K562 (cell line): ENCODE data around the gene NEMP1. TPM values are rescaled to one million over a fixed set of nuclear protein-coding genes. Genes with fewer than 3 reads are reported as not detected.

Experiments used
- HMGN3 ChIP-seq: IDR thresholded peaks from 2 replicates; pipeline ENCODE4 v1.6.1; 2011; ENCODE audit warnings: borderline replicate concordance, low read depth, mild to moderate bottlenecking, mixed read lengths, low read length; ENCODE audit not compliant: insufficient read length; ENCODE audit errors: extremely low read depth
- POLR3G ChIP-seq: IDR thresholded peaks from 2 replicates; pipeline ENCODE4 v1.6.1; 2011; ENCODE audit not compliant: insufficient read length, insufficient replicate concordance; ENCODE audit errors: extremely low read depth
- RNF2 ChIP-seq: sonication (generic); IDR thresholded peaks from 2 replicates; pipeline ENCODE4 v1.6.1; 2016
- ZBTB7A ChIP-seq: IDR thresholded peaks from 2 replicates; pipeline ENCODE4 v1.6.1; 2011; ENCODE audit warnings: low read depth, mild to moderate bottlenecking, low read length, moderate library complexity, borderline replicate concordance; ENCODE audit not compliant: control insufficient read depth
- ZNF444 ChIP-seq: fragments of 250-450 bp; sonication (Bioruptor Pico); IDR thresholded peaks from 2 replicates; pipeline ENCODE4 v1.4.0; 2020; ENCODE audit warnings: mild to moderate bottlenecking, moderate library complexity
- polyA plus RNA-seq, 8 experiments: library from polyadenylated mRNA; depleted of rRNA in 4 of 8; stranded (reverse) in 5 of 8; unstranded in 3 of 8; fragments of >200 nt; fragmentation: Nextera tagmentation in 2 of 8; fragmentation: Illumina TruSeq in 1 of 8; extraction: Ambion mirVana in 2 of 8; extraction: Trizol in 1 of 8; gene quantifications; 2 replicates each; pipeline versions ENCODE4 v1.2.1 to v1.2.3, GENCODE V29; 2011 to 2014; ENCODE audit warnings: inconsistent platforms in 1 of 8, missing spikeins in 1 of 8
- total RNA-seq, 7 experiments: library from RNA; depleted of rRNA in 6 of 7; stranded (reverse); fragments of >200 nt in 6 of 7; fragmentation: Illumina TruSeq in 2 of 7; extraction: Trizol in 2 of 7; gene quantifications; 2 replicates each; pipeline versions ENCODE4 v1.2.1 to v1.2.3, GENCODE V29; 2011 to 2021; ENCODE audit warnings: low replicate concordance in 1 of 7
- TF ChIP-seq, protein P1 (sequence below): fragments of 250-450 bp; sonication (Bioruptor Pico); IDR thresholded peaks from 2 replicates; pipeline ENCODE4 v1.9.0; 2021; ENCODE audit warnings: mild to moderate bottlenecking, inconsistent platforms
- TF ChIP-seq, protein P2 (sequence below): fragments of 450-650 bp; formaldehyde crosslinking; IDR thresholded peaks from 2 replicates; pipeline ENCODE4 v1.4.0; 2022; ENCODE audit warnings: missing genetic modification characterization
- TF ChIP-seq, protein P3 (sequence below): fragments of 200-800 bp; sonication (Bioruptor generic); IDR thresholded peaks from 2 replicates; pipeline ENCODE4 v1.6.1; 2017; ENCODE audit warnings: missing genetic modification characterization, missing compliant biosample characterization
- TF ChIP-seq, protein P4 (sequence below), 2 experiments: IDR thresholded peaks; 2 replicates each; pipeline ENCODE4 v1.6.1; 2011; ENCODE audit warnings: borderline replicate concordance in 1 of 2, control low read depth in 1 of 2, low read depth in 1 of 2, low read length in 1 of 2, mild to moderate bottlenecking in 1 of 2, mixed read lengths in 1 of 2, moderate library complexity in 1 of 2; ENCODE audit not compliant: insufficient read depth in 1 of 2, insufficient read length in 1 of 2, poor library complexity in 1 of 2, severe bottlenecking in 1 of 2; ENCODE audit errors: extremely low read depth in 1 of 2
- TF ChIP-seq, protein P5 (sequence below): sonication (generic); formaldehyde crosslinking; IDR thresholded peaks from 2 replicates; pipeline ENCODE4 v1.8.0; 2022; ENCODE audit warnings: missing genetic modification reagents, mild to moderate bottlenecking, borderline replicate concordance
- TF ChIP-seq, protein P6 (sequence below), 2 experiments: IDR thresholded peaks in 1 of 2; conservative IDR thresholded peaks in 1 of 2; 2 replicates each; pipeline ENCODE4 v1.6.1; 2016; ENCODE audit warnings: low read depth in 2 of 2, mild to moderate bottlenecking in 1 of 2, missing compliant biosample characterization in 1 of 2, missing genetic modification characterization in 1 of 2, moderate library complexity in 1 of 2
- TF ChIP-seq, protein P7 (sequence below), 2 experiments: fragments of 450-650 bp; conservative IDR thresholded peaks; 2 replicates each; pipeline ENCODE4 v1.6.1; 2017; ENCODE audit warnings: mild to moderate bottlenecking in 2 of 2, moderate library complexity in 2 of 2

The NEMP1 gene
- total and polyA plus RNA-seq, 9 of the 15 experiments (the other 6 are each of a cell fraction or from before 2014, with no cell fraction given), result 9.5 to 82.2 (median 41.2) TPM

DNA sequence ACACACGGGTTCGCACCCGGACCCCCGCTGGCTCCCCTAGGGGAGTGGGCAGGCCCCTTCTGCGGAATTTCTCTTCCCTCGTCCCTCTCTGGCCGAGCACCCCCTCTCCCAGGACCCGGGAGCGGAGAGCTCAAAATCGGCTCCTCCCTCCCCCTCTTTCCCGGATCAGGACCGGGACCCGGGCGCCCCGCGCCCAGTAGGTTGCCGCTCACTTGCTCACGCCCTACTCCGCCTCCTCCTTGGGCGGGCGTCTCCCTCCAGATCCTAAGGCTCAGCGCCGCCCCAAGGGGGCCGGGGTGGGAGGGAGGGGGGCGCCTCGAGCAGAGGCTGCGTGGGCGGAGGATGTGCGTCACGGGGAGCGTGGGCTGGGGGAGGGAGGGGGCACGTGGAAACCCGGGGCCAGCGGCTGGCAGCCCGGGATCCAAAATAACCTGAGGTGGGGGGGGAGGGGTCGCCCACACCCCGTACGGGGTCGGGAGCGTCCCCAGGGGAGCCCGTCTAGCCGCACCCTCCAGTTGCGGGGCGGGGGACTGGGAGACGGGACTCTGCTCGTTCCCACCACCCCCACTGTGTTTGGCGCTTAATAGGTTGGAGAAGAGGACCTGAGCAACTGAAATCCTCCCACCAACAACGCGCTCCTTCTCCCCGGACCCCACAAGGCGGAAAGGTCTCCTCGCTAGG is 8.6 kb upstream of the NEMP1 start (continued):
- TF ChIP-seq, protein P1, sequence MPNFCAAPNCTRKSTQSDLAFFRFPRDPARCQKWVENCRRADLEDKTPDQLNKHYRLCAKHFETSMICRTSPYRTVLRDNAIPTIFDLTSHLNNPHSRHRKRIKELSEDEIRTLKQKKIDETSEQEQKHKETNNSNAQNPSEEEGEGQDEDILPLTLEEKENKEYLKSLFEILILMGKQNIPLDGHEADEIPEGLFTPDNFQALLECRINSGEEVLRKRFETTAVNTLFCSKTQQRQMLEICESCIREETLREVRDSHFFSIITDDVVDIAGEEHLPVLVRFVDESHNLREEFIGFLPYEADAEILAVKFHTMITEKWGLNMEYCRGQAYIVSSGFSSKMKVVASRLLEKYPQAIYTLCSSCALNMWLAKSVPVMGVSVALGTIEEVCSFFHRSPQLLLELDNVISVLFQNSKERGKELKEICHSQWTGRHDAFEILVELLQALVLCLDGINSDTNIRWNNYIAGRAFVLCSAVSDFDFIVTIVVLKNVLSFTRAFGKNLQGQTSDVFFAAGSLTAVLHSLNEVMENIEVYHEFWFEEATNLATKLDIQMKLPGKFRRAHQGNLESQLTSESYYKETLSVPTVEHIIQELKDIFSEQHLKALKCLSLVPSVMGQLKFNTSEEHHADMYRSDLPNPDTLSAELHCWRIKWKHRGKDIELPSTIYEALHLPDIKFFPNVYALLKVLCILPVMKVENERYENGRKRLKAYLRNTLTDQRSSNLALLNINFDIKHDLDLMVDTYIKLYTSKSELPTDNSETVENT (CRISPR knock-in tag), result 0 out of 2 replicates have a peak, but pooled peaks have one; percentile 29
- TF ChIP-seq, protein P2, sequence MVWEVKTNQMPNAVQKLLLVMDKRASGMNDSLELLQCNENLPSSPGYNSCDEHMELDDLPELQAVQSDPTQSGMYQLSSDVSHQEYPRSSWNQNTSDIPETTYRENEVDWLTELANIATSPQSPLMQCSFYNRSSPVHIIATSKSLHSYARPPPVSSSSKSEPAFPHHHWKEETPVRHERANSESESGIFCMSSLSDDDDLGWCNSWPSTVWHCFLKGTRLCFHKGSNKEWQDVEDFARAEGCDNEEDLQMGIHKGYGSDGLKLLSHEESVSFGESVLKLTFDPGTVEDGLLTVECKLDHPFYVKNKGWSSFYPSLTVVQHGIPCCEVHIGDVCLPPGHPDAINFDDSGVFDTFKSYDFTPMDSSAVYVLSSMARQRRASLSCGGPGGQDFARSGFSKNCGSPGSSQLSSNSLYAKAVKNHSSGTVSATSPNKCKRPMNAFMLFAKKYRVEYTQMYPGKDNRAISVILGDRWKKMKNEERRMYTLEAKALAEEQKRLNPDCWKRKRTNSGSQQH, result no peak
- TF ChIP-seq, protein P3, sequence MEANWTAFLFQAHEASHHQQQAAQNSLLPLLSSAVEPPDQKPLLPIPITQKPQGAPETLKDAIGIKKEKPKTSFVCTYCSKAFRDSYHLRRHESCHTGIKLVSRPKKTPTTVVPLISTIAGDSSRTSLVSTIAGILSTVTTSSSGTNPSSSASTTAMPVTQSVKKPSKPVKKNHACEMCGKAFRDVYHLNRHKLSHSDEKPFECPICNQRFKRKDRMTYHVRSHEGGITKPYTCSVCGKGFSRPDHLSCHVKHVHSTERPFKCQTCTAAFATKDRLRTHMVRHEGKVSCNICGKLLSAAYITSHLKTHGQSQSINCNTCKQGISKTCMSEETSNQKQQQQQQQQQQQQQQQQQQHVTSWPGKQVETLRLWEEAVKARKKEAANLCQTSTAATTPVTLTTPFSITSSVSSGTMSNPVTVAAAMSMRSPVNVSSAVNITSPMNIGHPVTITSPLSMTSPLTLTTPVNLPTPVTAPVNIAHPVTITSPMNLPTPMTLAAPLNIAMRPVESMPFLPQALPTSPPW (CRISPR knock-in tag), result peak; percentile 94
- TF ChIP-seq, protein P4, sequence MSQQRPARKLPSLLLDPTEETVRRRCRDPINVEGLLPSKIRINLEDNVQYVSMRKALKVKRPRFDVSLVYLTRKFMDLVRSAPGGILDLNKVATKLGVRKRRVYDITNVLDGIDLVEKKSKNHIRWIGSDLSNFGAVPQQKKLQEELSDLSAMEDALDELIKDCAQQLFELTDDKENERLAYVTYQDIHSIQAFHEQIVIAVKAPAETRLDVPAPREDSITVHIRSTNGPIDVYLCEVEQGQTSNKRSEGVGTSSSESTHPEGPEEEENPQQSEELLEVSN (IDR thresholded peaks at IDR 0.05; ENCODE audit: borderline replicate concordance in 1 of 2, extremely low read depth in 1 of 2, insufficient read depth in 1 of 2, insufficient read length in 1 of 2, low read depth in 1 of 2, low read length in 1 of 2, poor library complexity in 1 of 2, severe bottlenecking in 1 of 2), result peak in 1 of 2 experiments; percentile 79
- TF ChIP-seq RNF2 (0 out of 2 replicates have a peak, but pooled peaks have one; percentile 18), HMGN3 (peak; percentile 9), POLR3G (no peak), ZNF444 (CRISPR knock-in tag) (no peak), ZBTB7A (peak; percentile 92)
- TF ChIP-seq, protein P5, sequence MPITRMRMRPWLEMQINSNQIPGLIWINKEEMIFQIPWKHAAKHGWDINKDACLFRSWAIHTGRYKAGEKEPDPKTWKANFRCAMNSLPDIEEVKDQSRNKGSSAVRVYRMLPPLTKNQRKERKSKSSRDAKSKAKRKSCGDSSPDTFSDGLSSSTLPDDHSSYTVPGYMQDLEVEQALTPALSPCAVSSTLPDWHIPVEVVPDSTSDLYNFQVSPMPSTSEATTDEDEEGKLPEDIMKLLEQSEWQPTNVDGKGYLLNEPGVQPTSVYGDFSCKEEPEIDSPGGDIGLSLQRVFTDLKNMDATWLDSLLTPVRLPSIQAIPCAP (CRISPR knock-in tag), result no peak
- TF ChIP-seq, protein P6, sequence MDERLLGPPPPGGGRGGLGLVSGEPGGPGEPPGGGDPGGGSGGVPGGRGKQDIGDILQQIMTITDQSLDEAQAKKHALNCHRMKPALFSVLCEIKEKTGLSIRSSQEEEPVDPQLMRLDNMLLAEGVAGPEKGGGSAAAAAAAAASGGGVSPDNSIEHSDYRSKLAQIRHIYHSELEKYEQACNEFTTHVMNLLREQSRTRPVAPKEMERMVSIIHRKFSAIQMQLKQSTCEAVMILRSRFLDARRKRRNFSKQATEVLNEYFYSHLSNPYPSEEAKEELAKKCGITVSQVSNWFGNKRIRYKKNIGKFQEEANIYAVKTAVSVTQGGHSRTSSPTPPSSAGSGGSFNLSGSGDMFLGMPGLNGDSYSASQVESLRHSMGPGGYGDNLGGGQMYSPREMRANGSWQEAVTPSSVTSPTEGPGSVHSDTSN (CRISPR knock-in tag; IDR thresholded peaks at IDR 0.05; ENCODE audit: low read depth), result no peak
- TF ChIP-seq, protein P6 (tag; conservative IDR thresholded peaks at IDR 0.05; ENCODE audit: low read depth), result no peak
- TF ChIP-seq, protein P7, sequence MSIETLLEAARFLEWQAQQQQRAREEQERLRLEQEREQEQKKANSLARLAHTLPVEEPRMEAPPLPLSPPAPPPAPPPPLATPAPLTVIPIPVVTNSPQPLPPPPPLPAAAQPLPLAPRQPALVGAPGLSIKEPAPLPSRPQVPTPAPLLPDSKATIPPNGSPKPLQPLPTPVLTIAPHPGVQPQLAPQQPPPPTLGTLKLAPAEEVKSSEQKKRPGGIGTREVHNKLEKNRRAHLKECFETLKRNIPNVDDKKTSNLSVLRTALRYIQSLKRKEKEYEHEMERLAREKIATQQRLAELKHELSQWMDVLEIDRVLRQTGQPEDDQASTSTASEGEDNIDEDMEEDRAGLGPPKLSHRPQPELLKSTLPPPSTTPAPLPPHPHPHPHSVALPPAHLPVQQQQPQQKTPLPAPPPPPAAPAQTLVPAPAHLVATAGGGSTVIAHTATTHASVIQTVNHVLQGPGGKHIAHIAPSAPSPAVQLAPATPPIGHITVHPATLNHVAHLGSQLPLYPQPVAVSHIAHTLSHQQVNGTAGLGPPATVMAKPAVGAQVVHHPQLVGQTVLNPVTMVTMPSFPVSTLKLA (conservative IDR thresholded peaks at IDR 0.05), result peak; percentile 41 to 46
